ENCODE results near the gene SORCS3.

GRCh38 chr10:104767282-104767681 is 126.2 kb downstream of the SORCS3 start:
- TF ChIP-seq, protein P1, sequence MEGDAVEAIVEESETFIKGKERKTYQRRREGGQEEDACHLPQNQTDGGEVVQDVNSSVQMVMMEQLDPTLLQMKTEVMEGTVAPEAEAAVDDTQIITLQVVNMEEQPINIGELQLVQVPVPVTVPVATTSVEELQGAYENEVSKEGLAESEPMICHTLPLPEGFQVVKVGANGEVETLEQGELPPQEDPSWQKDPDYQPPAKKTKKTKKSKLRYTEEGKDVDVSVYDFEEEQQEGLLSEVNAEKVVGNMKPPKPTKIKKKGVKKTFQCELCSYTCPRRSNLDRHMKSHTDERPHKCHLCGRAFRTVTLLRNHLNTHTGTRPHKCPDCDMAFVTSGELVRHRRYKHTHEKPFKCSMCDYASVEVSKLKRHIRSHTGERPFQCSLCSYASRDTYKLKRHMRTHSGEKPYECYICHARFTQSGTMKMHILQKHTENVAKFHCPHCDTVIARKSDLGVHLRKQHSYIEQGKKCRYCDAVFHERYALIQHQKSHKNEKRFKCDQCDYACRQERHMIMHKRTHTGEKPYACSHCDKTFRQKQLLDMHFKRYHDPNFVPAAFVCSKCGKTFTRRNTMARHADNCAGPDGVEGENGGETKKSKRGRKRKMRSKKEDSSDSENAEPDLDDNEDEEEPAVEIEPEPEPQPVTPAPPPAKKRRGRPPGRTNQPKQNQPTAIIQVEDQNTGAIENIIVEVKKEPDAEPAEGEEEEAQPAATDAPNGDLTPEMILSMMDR (IDR thresholded peaks at IDR 0.05), result no peak
- no peak for TF ChIP-seq EZH2 (IDR thresholded peaks at IDR 0.05; ENCODE audit: borderline replicate concordance, insufficient read depth, low read depth, low read length, poor library complexity, severe bottlenecking)

Measured in B cell (primary cell).